HepG2 (cell line): ENCODE measurements around the gene ALG5. TPM values are rescaled to one million over a fixed set of nuclear protein-coding genes. Genes with fewer than 3 reads are reported as not detected.

Experiments
- ATAC-seq: fragments of 200-7000 bp; cut with Tn5 transposase; 3 replicates; pipeline ENCODE4 v1.9.1; 2020; ENCODE audit warnings: mild to moderate bottlenecking, moderate library complexity
- BruUV-seq: library from RNA; stranded (reverse); fragments of 400-500 nt; replicated peaks from 2 replicates; lab custom pipeline; 2021; lab: Mats Ljungman, UMichigan
- CTCF ChIA-PET: fragments of 300-600 bp; formaldehyde crosslinking; extraction: SDS; loops from one replicate; lab custom pipeline; 2021; ENCODE audit warnings: low total read pairs, inconsistent platforms, low intra/inter-chr PET ratio; lab: Yijun Ruan, JAX
- POLR2A ChIA-PET: fragments of 350-600 bp; sonication (Branson Sonifier 250); formaldehyde crosslinking; loops from one replicate; lab custom pipeline; 2020; ENCODE audit warnings: antibody characterized with exemption, inconsistent platforms; lab: Yijun Ruan, JAX
- DNase-seq: peaks from one replicate; pipeline ENCODE4 v3.0.0-alpha.2; 2015; ENCODE audit warnings: low spot score
- FAIRE-seq: peaks from 3 replicates; lab custom pipeline; 2011; peaks lifted over from hg19 to GRCh38; lab: Jason Lieb, UNC
- H2AFZ ChIP-seq: one replicate; pipeline ENCODE4 v1.6.1; 2011; ENCODE audit warnings: low read length, inconsistent platforms
- H3K27ac ChIP-seq: fragments of 300-600 bp; 3 replicates; pipeline ENCODE4 v1.8.0; 2011; ENCODE audit warnings: mixed run types, mild to moderate bottlenecking, mixed read lengths, low read length, inconsistent platforms; ENCODE audit not compliant: insufficient read depth; ENCODE audit errors: extremely low read length
- H3K27me3 ChIP-seq, 2 experiments: fragments of 200-600 bp in 1 of 2; 2 replicates in 1 of 2; 3 replicates in 1 of 2; pipeline versions ENCODE4 v1.6.0 to v1.8.0; 2011; ENCODE audit warnings: low read length in 2 of 2, mild to moderate bottlenecking in 2 of 2, moderate library complexity in 2 of 2, inconsistent platforms in 1 of 2; ENCODE audit not compliant: insufficient read depth in 2 of 2, control insufficient read depth in 1 of 2
- H3K36me3 ChIP-seq, 2 experiments: fragments of 200-600 bp in 1 of 2; replicated peaks in 1 of 2; 2 replicates in 1 of 2; 3 replicates in 1 of 2; pipeline versions ENCODE4 v1.5.1 to v1.8.0; 2011; ENCODE audit warnings: low read length in 2 of 2, inconsistent platforms in 1 of 2; ENCODE audit not compliant: insufficient read depth in 2 of 2, control insufficient read depth in 1 of 2
- H3K4me1 ChIP-seq: 2 replicates; pipeline ENCODE4 v1.5.1; 2012; ENCODE audit warnings: low read length, inconsistent platforms; ENCODE audit not compliant: insufficient read depth
- H3K4me2 ChIP-seq: 2 replicates; pipeline ENCODE4 v1.6.0; 2011; ENCODE audit warnings: low read depth, low read length, inconsistent platforms
- H3K4me3 ChIP-seq, 3 experiments: fragments of 200-600 bp in 1 of 3; sonication (generic), shearing (Covaris generic) in 1 of 3; replicated peaks in 1 of 3; 2 replicates each; pipeline ENCODE4 v1.5.1; 2011 to 2016; ENCODE audit warnings: low read length in 3 of 3, inconsistent platforms in 2 of 3, low read depth in 2 of 3, mild to moderate bottlenecking in 2 of 3, control low read depth in 1 of 3, mixed read lengths in 1 of 3; ENCODE audit not compliant: insufficient read depth in 1 of 3
- H3K79me2 ChIP-seq: one replicate; pipeline ENCODE4 v1.6.1; 2011; ENCODE audit warnings: low read length, inconsistent platforms; ENCODE audit not compliant: insufficient read depth
- H3K9ac ChIP-seq: 2 replicates; pipeline ENCODE4 v1.6.0; 2011; ENCODE audit warnings: mild to moderate bottlenecking, low read depth, low read length, inconsistent platforms; ENCODE audit not compliant: insufficient read depth
- H3K9me3 ChIP-seq: 2 replicates; pipeline ENCODE4 v1.5.1; 2012; ENCODE audit warnings: mild to moderate bottlenecking, low read length
- H4K20me1 ChIP-seq: 2 replicates; pipeline ENCODE4 v1.6.0; 2011; ENCODE audit warnings: inconsistent platforms, mild to moderate bottlenecking, low read length, moderate library complexity; ENCODE audit not compliant: insufficient read depth
- FLYWCH1 ChIP-seq: sonication (generic); formaldehyde crosslinking; IDR thresholded peaks from 2 replicates; pipeline ENCODE4 v1.8.1; 2023; ENCODE audit warnings: mild to moderate bottlenecking, missing genetic modification reagents
- FUBP1 ChIP-seq: sonication (generic); formaldehyde crosslinking; IDR thresholded peaks from 2 replicates; pipeline ENCODE4 v1.5.1; 2020; ENCODE audit warnings: missing genetic modification reagents, mild to moderate bottlenecking, borderline replicate concordance
- HCFC1 ChIP-seq: fragments of 150-350 bp; IDR thresholded peaks from 2 replicates; pipeline ENCODE4 v1.6.1; 2014; ENCODE audit warnings: low read depth, low read length
- SP1 ChIP-seq, 2 experiments: fragments of 450-650 bp in 1 of 2; sonication (generic) in 1 of 2; formaldehyde crosslinking in 1 of 2; IDR thresholded peaks; 2 replicates each; pipeline versions ENCODE4 v1.4.0 to v1.6.1; 2016 to 2020; ENCODE audit warnings: missing genetic modification reagents in 1 of 2
- SRSF4 ChIP-seq: fragments of 200-400 bp; formaldehyde crosslinking; IDR thresholded peaks from one replicate; pipeline ENCODE4 v1.6.1; 2018; ENCODE audit warnings: mild to moderate bottlenecking, low read depth, low read length, moderate library complexity; ENCODE audit not compliant: poor library complexity, severe bottlenecking
- STAT6 ChIP-seq: sonication (generic); formaldehyde crosslinking; IDR thresholded peaks from 2 replicates; pipeline ENCODE4 v1.4.0; 2020; ENCODE audit warnings: missing genetic modification reagents, mild to moderate bottlenecking, borderline replicate concordance
- ZBTB38 ChIP-seq: sonication (generic); formaldehyde crosslinking; IDR thresholded peaks from 2 replicates; pipeline ENCODE4 v1.5.1; 2020; ENCODE audit warnings: mild to moderate bottlenecking, missing genetic modification reagents
- ZFP36 ChIP-seq: fragments of 150-350 bp; IDR thresholded peaks from 2 replicates; pipeline ENCODE4 v1.6.1; 2018; ENCODE audit warnings: borderline replicate concordance, low read length, low read depth; ENCODE audit not compliant: partially characterized antibody
- ZNF121 ChIP-seq: sonication (generic); formaldehyde crosslinking; IDR thresholded peaks from 2 replicates; pipeline ENCODE4 v1.5.0; 2020; ENCODE audit warnings: mild to moderate bottlenecking, missing genetic modification reagents
- ZNF24 ChIP-seq: fragments of 450-650 bp; IDR thresholded peaks from 2 replicates; pipeline ENCODE4 v1.6.1; 2017; ENCODE audit warnings: antibody characterized with exemption, mild to moderate bottlenecking
- ZNF3 ChIP-seq: IDR thresholded peaks from 2 replicates; pipeline ENCODE4 v1.7.0; 2017; ENCODE audit warnings: inconsistent platforms
- ZNF431 ChIP-seq: sonication (generic); formaldehyde crosslinking; IDR thresholded peaks from 2 replicates; pipeline ENCODE4 v1.9.0; 2022; ENCODE audit warnings: missing genetic modification reagents, low read depth, mild to moderate bottlenecking, borderline replicate concordance
- ZNF501 ChIP-seq: sonication (generic); formaldehyde crosslinking; IDR thresholded peaks from 2 replicates; pipeline ENCODE4 v1.5.1; 2020; ENCODE audit warnings: mild to moderate bottlenecking, moderate library complexity, missing genetic modification reagents
- ZNF543 ChIP-seq: sonication (generic); formaldehyde crosslinking; IDR thresholded peaks from 2 replicates; pipeline ENCODE4 v1.4.0; 2020; ENCODE audit warnings: mild to moderate bottlenecking, missing genetic modification reagents
- ZNF576 ChIP-seq: sonication (generic); formaldehyde crosslinking; IDR thresholded peaks from 2 replicates; pipeline ENCODE4 v1.4.0; 2020; ENCODE audit warnings: mild to moderate bottlenecking, missing genetic modification reagents
- in situ Hi-C: cut with HindIII; loops from 2 replicates; pipeline ENCODE4 v1.10.0; 2017; ENCODE audit warnings: low pct_unique_long_range_greater_than_20kb; ENCODE audit not compliant: extremely low pct_ligation_motif_present
- intact Hi-C: fragments of 100-400 bp; cut with micrococcal nuclease; formaldehyde crosslinking; loops from one replicate; pipeline ENCODE4 v1.10.0; 2022; ENCODE audit not compliant: unreplicated experiment
- polyA plus RNA-seq, 8 experiments: library from polyadenylated mRNA; depleted of rRNA in 3 of 8; stranded (reverse) in 7 of 8; unstranded in 1 of 8; fragments of >200 nt; fragmentation: Illumina TruSeq in 4 of 8; extraction: Trizol in 4 of 8; gene quantifications; 2 replicates each; pipeline versions ENCODE4 v1.2.1 to v1.2.3, GENCODE V29; 2011 to 2016; ENCODE audit warnings: low read depth in 4 of 8, missing spikeins in 1 of 8, mixed read lengths in 1 of 8; ENCODE audit not compliant: insufficient read depth in 1 of 8
- total RNA-seq, 5 experiments: library from RNA; depleted of rRNA; stranded (reverse); fragments of >200 nt; fragmentation: Illumina TruSeq; extraction: Trizol; gene quantifications; 2 replicates each; pipeline ENCODE4 v1.2.3, GENCODE V29; 2016; ENCODE audit warnings: low read depth in 1 of 5

The ALG5 gene
- total and polyA plus RNA-seq, 2 of the 13 experiments (the other 11 are each of a cell fraction or from before 2014, with no cell fraction given): 27.8 to 51.1 TPM

GRCh38 chr13:36912973-36913372 is 86.2 kb downstream of the ALG5 start (continued):
- no peak for TF ChIP-seq ZNF431 (CRISPR knock-in tag)

- H3K4me3 ChIP-seq: no peak overlapping the region
- peaks cover 48% of the 10 kb centered on the region for H3K4me1 ChIP-seq
- CTCF ChIA-PET: no interaction called here
- peaks cover 58% of the 10 kb centered on the region for H3K79me2 ChIP-seq
- no peak for FAIRE-seq
- H2AFZ ChIP-seq: no peak overlapping the region
- H3K4me2 ChIP-seq: no peak overlapping the region
- no peak for TF ChIP-seq SRSF4
- no peak for TF ChIP-seq ZNF501
- no peak for TF ChIP-seq ZNF121
- TF ChIP-seq FLYWCH1 (CRISPR knock-in tag): no peak
- no peak for TF ChIP-seq HCFC1
- TF ChIP-seq SP1 (IDR thresholded peaks at IDR 0.05): no peak
- TF ChIP-seq SP1 (CRISPR knock-in tag; IDR thresholded peaks at IDR 0.05): no peak
- TF ChIP-seq STAT6 (CRISPR knock-in tag): no peak
- TF ChIP-seq ZNF543 (CRISPR knock-in tag): no peak
- TF ChIP-seq ZBTB38 (CRISPR knock-in tag): no peak
- TF ChIP-seq ZNF24: no peak
- TF ChIP-seq ZNF3: no peak
- TF ChIP-seq ZNF576 (CRISPR knock-in tag): no peak
- no peak for TF ChIP-seq FUBP1 (CRISPR knock-in tag)
- no peak for TF ChIP-seq ZFP36
- TF ChIP-seq, all 625 proteins: peak for 0
- POLR2A ChIA-PET: no interaction called here
- DNase-seq (no peak), ATAC-seq (no peak)
- H3K27ac ChIP-seq: no peak overlapping the region
- in situ Hi-C loops: no loop called here
- no peaks in the 10 kb centered on the region for H4K20me1 ChIP-seq
- H3K27me3 ChIP-seq: no peaks in the 10 kb centered on the region
- BruUV-seq: no TSS peak
- H3K9ac ChIP-seq: no peak overlapping the region
- intact Hi-C loops: no loop called here
- no peaks in the 10 kb centered on the region for H3K9me3 ChIP-seq
- H3K36me3 ChIP-seq: no peaks in the 10 kb centered on the region
Observed at GRCh38 chr13:36912369-36912768, 86.8 kb downstream of the ALG5 start.
